SJSA1 (cell line): Measurements from ENCODE around the gene RAP1GDS1. TPM values are rescaled to one million over a fixed set of nuclear protein-coding genes. Genes with fewer than 3 reads are reported as not detected.

Experiments used
- DNase-seq, 2 experiments: peaks; one replicate each; pipeline ENCODE4 v3.0.0-alpha.2; 2015 to 2020; ENCODE audit warnings: low spot score in 2 of 2, low read depth in 1 of 2
- H3K27ac ChIP-seq: fragments of 250-450 bp; sonication (Bioruptor Pico); 2 replicates; pipeline ENCODE4 v1.5.1; 2020; ENCODE audit warnings: mild to moderate bottlenecking, moderate library complexity
- H3K27me3 ChIP-seq: fragments of 250-450 bp; sonication (Bioruptor Pico); replicated peaks from 2 replicates; pipeline ENCODE4 v1.5.1; 2020; ENCODE audit warnings: mild to moderate bottlenecking, moderate library complexity
- H3K36me3 ChIP-seq: fragments of 250-450 bp; sonication (Bioruptor Pico); 2 replicates; pipeline ENCODE4 v1.5.1; 2020; ENCODE audit warnings: mild to moderate bottlenecking
- H3K4me1 ChIP-seq: fragments of 250-450 bp; sonication (Bioruptor Pico); replicated peaks from 2 replicates; pipeline ENCODE4 v1.6.1; 2021; ENCODE audit warnings: mild to moderate bottlenecking
- H3K4me3 ChIP-seq: fragments of 250-450 bp; sonication (Bioruptor Pico); 2 replicates; pipeline ENCODE4 v1.5.1; 2020; ENCODE audit warnings: mild to moderate bottlenecking
- H3K9me3 ChIP-seq: fragments of 250-450 bp; sonication (Bioruptor Pico); replicated peaks from 2 replicates; pipeline ENCODE4 v1.5.1; 2020; ENCODE audit warnings: mild to moderate bottlenecking
- total RNA-seq: library from RNA; depleted of rRNA; stranded (reverse); fragments of >200 nt; shearing (Covaris generic); gene quantifications from 2 replicates; pipeline ENCODE4 v1.2.3, GENCODE V29; 2014; rRNA removed

The RAP1GDS1 gene
- 52.0 and 59.9 TPM in 2 replicates for total RNA-seq

- H3K4me1 ChIP-seq: peaks cover 15% of the 10 kb centered on the region; the same call in 1 of the 2 replicates
- peak within 1 kb of the TSS; percentile 68 for H3K4me3 ChIP-seq
- no peaks in the 10 kb centered on the region for H3K27me3 ChIP-seq
- peak within 1 kb of the TSS; percentile 92 for H3K27ac ChIP-seq
- no peaks in the 10 kb centered on the region for H3K9me3 ChIP-seq
- H3K36me3 ChIP-seq: 0 out of 2 replicates have a peak, but pooled peaks cover 3% of the 10 kb centered on the region
- peak; percentile 94 to 97 for DNase-seq
Observed at GRCh38 chr4:98260579-98261404, at the start of gene RAP1GDS1. TSS of gene RAP1GDS1 (plus strand) at chr4:98261384. CDS start at chr4:98261566, 182 bp downstream.

GRCh38 chr4:98222306-98222705 lies 38.9 kb upstream of the RAP1GDS1 start:
- Histone ChIP-seq H3K4me3 (no peak overlapping the region), H3K9me3 (no peaks in the 10 kb centered on the region), H3K4me1 (no peaks in the 10 kb centered on the region), H3K36me3 (no peaks in the 10 kb centered on the region), H3K27me3 (no peaks in the 10 kb centered on the region), H3K27ac (no peak overlapping the region)
- no peak for DNase-seq

GRCh38 chr4:98226396-98226795 lies 34.8 kb upstream of the RAP1GDS1 start:
- no peak for DNase-seq

GRCh38 chr4:98230961-98231360 lies 30.2 kb upstream of the RAP1GDS1 start:
- Histone ChIP-seq H3K4me1 (no peaks in the 10 kb centered on the region), H3K4me3 (no peak overlapping the region), H3K9me3 (no peaks in the 10 kb centered on the region), H3K27ac (no peak overlapping the region), H3K27me3 (no peaks in the 10 kb centered on the region), H3K36me3 (no peaks in the 10 kb centered on the region)
- DNase-seq: no peak

More at GRCh38 chr4:98226396-98226795, 34.8 kb upstream of the RAP1GDS1 start:
- Histone ChIP-seq H3K4me1 (no peaks in the 10 kb centered on the region), H3K36me3 (no peaks in the 10 kb centered on the region), H3K9me3 (no peaks in the 10 kb centered on the region), H3K27ac (no peak overlapping the region), H3K27me3 (no peaks in the 10 kb centered on the region), H3K4me3 (no peak overlapping the region)

GRCh38 chr4:98232202-98232601 lies 29.0 kb upstream of the RAP1GDS1 start:
- Histone ChIP-seq H3K4me1 (no peaks in the 10 kb centered on the region), H3K9me3 (no peaks in the 10 kb centered on the region), H3K27me3 (no peaks in the 10 kb centered on the region), H3K36me3 (no peaks in the 10 kb centered on the region), H3K27ac (no peak overlapping the region), H3K4me3 (no peak overlapping the region)
- DNase-seq: no peak

- Histone ChIP-seq H3K27me3 (peaks cover 12% of the 10 kb centered on the region; the same call in 1 of the 2 replicates), H3K4me1 (no peaks in the 10 kb centered on the region), H3K27ac (no peak overlapping the region), H3K36me3 (no peaks in the 10 kb centered on the region), H3K4me3 (no peak overlapping the region), H3K9me3 (no peaks in the 10 kb centered on the region)
- no peak for DNase-seq
Observed at GRCh38 chr4:98237204-98237603, 24.0 kb upstream of the RAP1GDS1 start.

- Histone ChIP-seq H3K4me1 (no peaks in the 10 kb centered on the region), H3K4me3 (no peak overlapping the region), H3K27ac (no peak overlapping the region), H3K27me3 (peaks cover 12% of the 10 kb centered on the region; the same call in 1 of the 2 replicates), H3K36me3 (no peaks in the 10 kb centered on the region), H3K9me3 (no peaks in the 10 kb centered on the region)
- DNase-seq: no peak
Observed at GRCh38 chr4:98242063-98242462, 19.1 kb upstream of the RAP1GDS1 start.

GRCh38 chr4:98242538-98242937 lies 18.6 kb upstream of the RAP1GDS1 start:
- no peak for DNase-seq
- Histone ChIP-seq H3K27me3 (peaks cover 12% of the 10 kb centered on the region; the same call in 1 of the 2 replicates), H3K36me3 (no peaks in the 10 kb centered on the region), H3K27ac (no peak overlapping the region), H3K9me3 (no peaks in the 10 kb centered on the region), H3K4me3 (no peak overlapping the region), H3K4me1 (no peaks in the 10 kb centered on the region)

GRCh38 chr4:98245226-98245625 lies 16.0 kb upstream of the RAP1GDS1 start:
- no peak overlapping the region for H3K4me3 ChIP-seq
- H3K27ac ChIP-seq: no peak overlapping the region
- no peaks in the 10 kb centered on the region for H3K4me1 ChIP-seq
- H3K36me3 ChIP-seq: no peaks in the 10 kb centered on the region
- no peaks in the 10 kb centered on the region for H3K9me3 ChIP-seq
- no peak for DNase-seq
- no peaks in the 10 kb centered on the region for H3K27me3 ChIP-seq

GRCh38 chr4:98248934-98249333 lies 12.2 kb upstream of the RAP1GDS1 start:
- DNase-seq: no peak
- Histone ChIP-seq H3K27me3 (no peaks in the 10 kb centered on the region), H3K36me3 (no peaks in the 10 kb centered on the region), H3K27ac (no peak overlapping the region), H3K4me3 (no peak overlapping the region), H3K4me1 (no peaks in the 10 kb centered on the region), H3K9me3 (no peaks in the 10 kb centered on the region)

- no peaks in the 10 kb centered on the region for H3K4me1 ChIP-seq
- DNase-seq: no peak
- no peak overlapping the region for H3K4me3 ChIP-seq
- H3K27ac ChIP-seq: no peak overlapping the region
- H3K27me3 ChIP-seq: no peaks in the 10 kb centered on the region
- H3K36me3 ChIP-seq: no peaks in the 10 kb centered on the region
- no peaks in the 10 kb centered on the region for H3K9me3 ChIP-seq
Observed at GRCh38 chr4:98249831-98250230, 11.4 kb upstream of the RAP1GDS1 start.

- no peaks in the 10 kb centered on the region for H3K9me3 ChIP-seq
- H3K27me3 ChIP-seq: no peaks in the 10 kb centered on the region
- no peaks in the 10 kb centered on the region for H3K36me3 ChIP-seq
- no peak overlapping the region for H3K27ac ChIP-seq
- DNase-seq: no peak
- no peak overlapping the region for H3K4me3 ChIP-seq
- no peaks in the 10 kb centered on the region for H3K4me1 ChIP-seq
Observed at GRCh38 chr4:98253499-98253898, 7.7 kb upstream of the RAP1GDS1 start.

GRCh38 chr4:98260047-98260578 lies 1.1 kb upstream of the RAP1GDS1 start:
- H3K4me3 ChIP-seq: peak overlapping the region; percentile 68
- DNase-seq: no peak
- no peaks in the 10 kb centered on the region for H3K9me3 ChIP-seq
- 0 out of 2 replicates have a peak, but pooled peaks cover 3% of the 10 kb centered on the region for H3K36me3 ChIP-seq
- H3K27ac ChIP-seq: peak overlapping the region; percentile 92
- H3K4me1 ChIP-seq: peaks cover 15% of the 10 kb centered on the region; the same call in 1 of the 2 replicates
- no peaks in the 10 kb centered on the region for H3K27me3 ChIP-seq
